ENCODE results near the gene GNPNAT1. TPM values are rescaled to one million over a fixed set of nuclear protein-coding genes. Genes with fewer than 3 reads are reported as not detected.
"Not testable (repeated sequence)": the region's sequence is repeated elsewhere in the genome, so short reads cannot be mapped to it uniquely, and the experiment has no call there.

GNPNAT1 gene
- total RNA-seq, 1 experiment from 2014 or later: 59.4 TPM

DNA sequence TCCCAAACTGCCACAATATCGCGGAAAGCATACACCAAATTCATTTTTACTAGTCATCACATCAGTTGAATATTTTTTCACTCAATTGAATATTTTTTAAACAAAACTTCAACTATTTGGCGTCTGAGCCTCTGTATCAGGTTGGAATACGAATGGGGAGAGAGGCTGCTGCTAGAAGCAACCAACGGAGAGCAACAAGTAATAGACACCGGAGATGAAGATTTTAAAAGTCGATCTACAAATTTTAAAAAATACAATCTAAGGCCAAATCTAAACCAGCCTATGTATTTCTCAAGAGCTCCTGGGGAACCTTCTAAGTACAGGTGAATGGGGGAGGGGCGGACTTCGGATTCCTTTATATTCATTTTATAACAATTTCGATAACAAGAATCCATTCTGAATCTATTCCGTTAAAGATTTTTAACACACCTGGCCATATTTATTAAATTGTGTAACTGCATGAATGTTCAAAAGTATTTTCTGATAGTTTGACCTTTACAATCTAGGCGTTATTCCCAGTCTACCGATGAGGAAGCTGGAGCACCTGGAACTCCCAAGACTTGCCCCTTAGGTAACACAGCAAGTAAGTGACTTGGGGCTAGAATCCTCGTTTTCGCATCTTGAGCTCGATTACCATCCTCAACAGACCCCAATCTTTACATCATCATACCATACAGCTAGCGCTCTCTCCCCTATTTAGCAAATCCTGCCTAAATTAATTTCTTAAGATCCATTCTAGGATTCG, 1.2 kb downstream of the GNPNAT1 start:
- peak; percentile 13 for DNase-seq (ENCODE audit: low read depth)

DNA sequence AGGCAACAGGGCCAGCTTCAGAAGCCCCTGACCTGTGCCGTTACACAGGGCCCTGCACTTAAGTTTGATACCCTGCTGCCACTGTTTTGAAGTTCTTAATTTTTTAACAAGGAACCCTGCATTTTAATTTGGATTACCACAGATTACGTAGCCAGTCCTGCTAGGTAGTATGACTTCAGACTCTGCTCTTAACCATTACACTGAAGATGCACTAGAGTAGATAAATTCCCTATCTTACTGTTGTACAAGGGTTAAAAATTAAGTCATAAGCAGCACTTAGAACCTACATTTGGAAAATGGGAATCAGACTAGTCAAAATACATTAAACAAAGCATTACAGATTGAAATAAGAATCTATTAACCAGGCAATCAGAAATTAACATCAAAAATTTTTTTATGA, 2.3 kb downstream of the GNPNAT1 start:
- DNase-seq (ENCODE audit: low read depth): no peak

- no peak for DNase-seq (ENCODE audit: low read depth)
Measured at GRCh38 chr14:52786887-52787286, 4.5 kb downstream of the GNPNAT1 start.

- DNase-seq (ENCODE audit: low read depth): no peak
Measured at GRCh38 chr14:52783206-52783605, 8.2 kb downstream of the GNPNAT1 start.

- no peak for DNase-seq (ENCODE audit: low read depth)
Measured at GRCh38 chr14:52781629-52782028, 9.8 kb downstream of the GNPNAT1 start.

DNA sequence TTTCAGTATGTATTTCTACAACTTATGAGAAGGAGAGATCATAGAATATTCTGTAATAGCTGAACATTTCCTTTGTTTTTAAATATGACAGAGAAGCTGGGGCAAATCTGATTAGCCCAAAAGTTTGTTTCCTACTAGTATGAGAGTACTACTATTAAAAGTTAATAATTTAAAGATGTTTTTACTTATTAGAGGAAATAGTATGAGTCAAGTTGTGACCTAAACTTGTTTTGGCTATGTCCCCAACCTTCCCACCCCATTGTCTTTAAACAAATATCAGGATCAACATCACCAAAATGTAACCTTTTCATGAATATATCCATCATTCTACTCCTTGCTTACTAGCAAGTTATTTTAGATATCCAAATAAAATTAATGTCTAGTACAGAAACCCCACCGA, 10.5 kb downstream of the GNPNAT1 start:
- no peak for DNase-seq (ENCODE audit: low read depth)

- no peak for DNase-seq (ENCODE audit: low read depth)
Measured at GRCh38 chr14:52778702-52779101, 12.7 kb downstream of the GNPNAT1 start.

DNA sequence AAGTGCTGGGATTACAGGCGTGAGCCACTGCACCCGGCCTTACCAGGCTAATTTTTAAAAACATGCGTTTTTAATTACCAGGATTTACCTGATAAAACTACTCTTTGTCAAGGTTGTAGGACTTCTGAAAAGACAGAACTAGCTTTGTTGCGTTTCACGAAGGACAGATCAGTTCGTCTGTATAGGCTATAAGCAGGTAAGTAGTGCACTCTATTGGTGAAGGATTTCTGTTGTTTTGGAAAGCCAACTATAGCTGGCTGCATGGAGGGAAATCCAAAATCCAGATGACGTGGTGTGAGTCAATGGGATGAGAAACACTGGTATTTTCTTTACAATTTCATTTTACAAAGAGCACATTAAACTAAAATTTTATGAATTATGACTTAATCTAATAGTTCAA, 14.6 kb downstream of the GNPNAT1 start:
- DNase-seq (ENCODE audit: low read depth): no peak

GRCh38 chr14:52769887-52770286, 21.5 kb downstream of the GNPNAT1 start:
- DNase-seq (ENCODE audit: low read depth): no peak

DNA sequence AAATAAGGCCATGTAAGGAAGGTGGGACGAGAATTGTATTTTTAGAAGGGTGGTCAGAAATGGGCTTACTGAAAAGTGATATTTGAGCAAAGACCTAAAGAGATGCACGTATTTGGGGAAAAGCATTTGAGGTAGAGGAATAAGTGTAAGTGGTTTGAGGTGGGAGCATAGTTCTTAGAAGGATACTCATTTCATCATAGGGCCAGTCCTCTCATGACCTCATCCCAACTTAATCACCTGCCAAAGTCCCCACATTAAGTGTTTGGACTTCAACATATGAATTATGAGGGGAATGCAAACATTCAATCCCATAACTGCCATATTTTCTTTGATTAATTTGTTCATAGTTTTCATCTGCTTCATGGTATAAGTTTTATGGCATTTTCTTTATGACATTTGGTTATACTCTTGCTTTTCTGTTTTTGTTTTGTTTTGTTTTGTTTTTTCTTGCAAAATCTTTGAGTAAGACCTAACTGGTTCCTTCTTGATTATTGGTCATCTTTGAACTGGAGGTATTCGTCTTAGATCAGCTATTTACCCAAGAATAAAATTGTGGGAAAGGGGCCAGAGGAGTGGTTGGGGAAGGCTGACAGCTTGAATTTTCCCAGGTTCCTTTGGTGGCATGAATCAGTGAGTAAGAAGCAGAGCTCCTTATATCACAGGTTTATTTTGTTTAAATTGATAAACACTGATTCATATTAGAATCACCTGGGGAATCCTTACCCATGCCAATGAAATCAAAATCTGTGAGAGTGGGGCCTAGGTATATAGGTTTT, 24.2 kb downstream of the GNPNAT1 start:
- no peak for DNase-seq (ENCODE audit: low read depth)

DNA sequence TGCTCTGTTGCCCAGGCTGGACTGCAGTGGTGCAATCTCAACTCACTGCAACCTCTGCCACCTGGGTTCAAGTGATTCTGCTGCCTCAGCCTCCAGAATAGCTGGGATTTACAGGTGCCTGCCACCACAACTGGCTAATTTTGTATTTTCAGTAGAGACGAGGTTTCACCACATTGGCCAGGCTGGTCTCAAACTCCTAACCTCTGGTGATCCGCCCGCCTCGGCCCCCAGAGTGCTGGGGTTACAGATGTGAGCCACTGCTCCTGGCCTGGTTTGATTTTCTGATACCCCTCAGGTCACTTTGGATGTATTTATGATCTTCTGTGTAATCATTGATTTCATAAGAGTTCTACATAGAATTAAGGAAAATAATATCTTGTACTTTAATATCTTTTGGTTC, 28.5 kb downstream of the GNPNAT1 start:
- not testable (repeated sequence) for DNase-seq (ENCODE audit: low read depth)

DNA sequence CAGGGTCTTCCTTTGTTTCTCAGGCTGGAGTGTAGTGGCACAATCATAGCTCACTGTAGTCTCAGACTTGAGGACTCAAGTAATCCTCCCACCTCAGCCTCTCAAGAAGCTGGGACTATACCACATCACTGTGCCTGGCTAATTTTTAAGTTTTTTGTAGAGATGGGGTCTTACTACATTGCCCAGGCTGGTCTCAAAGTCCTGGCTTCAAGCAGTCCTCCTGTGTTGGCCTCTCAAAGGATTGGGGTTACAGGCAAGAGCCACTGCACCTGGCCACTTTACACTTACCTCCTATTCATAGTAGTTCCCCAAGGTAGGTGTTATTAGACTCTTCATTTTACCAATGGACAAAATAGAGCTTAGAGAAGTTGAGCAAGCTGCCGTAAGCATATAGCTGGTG, 32.3 kb downstream of the GNPNAT1 start:
- DNase-seq (ENCODE audit: low read depth): no peak

DNA sequence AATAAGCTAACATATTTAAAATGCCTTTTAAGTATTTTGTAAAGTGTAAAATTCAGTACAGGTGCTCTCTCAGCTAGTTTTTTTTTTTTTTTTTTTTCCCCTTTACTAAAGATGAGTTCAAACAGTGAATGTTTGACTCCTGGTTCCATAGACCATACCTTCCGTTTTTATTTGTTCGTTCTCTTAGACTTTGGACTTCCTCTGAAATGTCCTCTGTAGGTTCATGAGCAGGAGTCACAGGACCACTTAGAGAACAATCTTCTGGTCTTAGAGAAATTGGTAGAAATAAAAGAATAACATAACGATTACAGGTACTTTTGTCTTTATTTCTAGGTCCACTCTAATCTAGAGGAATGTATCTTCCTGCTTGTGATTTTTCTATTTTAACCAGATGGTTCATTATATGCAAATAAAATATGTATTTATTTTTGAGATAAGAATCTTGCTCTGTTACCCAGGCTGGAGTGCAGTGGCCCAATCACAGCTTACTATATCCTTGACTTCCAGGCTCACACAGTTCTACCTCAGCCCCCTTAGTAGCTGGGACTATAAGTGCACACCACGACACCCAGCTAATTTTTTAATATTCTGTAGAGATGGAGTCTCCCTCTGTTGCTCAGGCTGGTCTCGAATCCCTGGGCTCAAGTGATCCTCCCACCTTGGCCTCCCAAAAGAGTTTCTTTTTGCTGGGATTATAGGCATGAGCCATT, 35.6 kb downstream of the GNPNAT1 start:
- no peak for DNase-seq (ENCODE audit: low read depth)

DNA sequence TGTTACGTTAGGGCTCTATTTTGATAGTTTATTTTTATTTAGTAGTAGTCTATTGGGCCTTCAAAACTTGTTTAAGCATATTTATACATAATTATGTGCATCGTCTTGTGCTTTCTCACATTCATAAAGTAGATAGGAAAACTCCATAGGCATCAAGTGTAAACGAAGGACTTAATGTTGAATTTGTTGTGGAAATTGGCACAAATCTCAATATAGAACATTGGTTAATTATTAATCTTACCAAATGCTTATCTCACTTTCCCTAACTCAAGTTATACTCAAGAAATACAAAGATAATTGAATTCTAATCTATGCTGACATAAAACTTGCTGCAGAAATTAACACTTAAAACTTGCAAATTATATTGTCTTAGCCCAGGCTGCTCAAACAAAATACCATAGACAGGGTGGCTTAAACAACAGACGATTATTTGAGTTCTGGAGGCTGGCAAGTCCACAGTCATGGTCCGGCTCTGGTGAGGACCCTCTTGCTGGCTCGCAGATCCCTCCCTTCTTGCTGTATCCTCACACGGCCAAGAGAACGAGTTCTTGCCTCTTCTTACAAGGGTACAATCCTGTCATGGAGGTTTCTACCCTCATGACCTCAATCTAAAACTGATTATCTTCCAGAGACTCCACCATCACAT, 42.6 kb downstream of the GNPNAT1 start:
- DNase-seq (ENCODE audit: low read depth): no peak

GRCh38 chr14:52741865-52742264, 49.5 kb downstream of the GNPNAT1 start:
- no peak for DNase-seq (ENCODE audit: low read depth)

- no peak for DNase-seq (ENCODE audit: low read depth)
Measured at GRCh38 chr14:52740751-52741150, 50.7 kb downstream of the GNPNAT1 start.

DNA sequence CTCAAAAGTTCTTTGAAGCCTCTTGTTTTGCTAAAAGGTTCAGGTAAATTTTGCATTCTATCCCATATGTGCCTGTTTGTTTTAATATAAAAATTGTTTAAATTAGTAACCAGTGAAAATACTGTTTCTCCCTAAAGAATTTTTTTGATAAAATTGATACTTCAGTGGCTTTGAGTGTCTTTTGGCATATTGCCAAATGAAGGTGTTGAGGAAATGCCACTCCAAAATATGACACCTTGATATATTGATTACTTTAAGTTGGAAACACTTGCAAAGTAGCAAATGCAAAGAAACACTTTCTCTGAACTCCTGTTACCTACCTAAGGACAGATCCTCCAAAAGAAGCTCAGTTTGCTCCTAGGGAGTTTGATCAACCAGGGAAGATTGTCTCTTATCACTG, 53.0 kb downstream of the GNPNAT1 start:
- no peak for DNase-seq (ENCODE audit: low read depth)

DNA sequence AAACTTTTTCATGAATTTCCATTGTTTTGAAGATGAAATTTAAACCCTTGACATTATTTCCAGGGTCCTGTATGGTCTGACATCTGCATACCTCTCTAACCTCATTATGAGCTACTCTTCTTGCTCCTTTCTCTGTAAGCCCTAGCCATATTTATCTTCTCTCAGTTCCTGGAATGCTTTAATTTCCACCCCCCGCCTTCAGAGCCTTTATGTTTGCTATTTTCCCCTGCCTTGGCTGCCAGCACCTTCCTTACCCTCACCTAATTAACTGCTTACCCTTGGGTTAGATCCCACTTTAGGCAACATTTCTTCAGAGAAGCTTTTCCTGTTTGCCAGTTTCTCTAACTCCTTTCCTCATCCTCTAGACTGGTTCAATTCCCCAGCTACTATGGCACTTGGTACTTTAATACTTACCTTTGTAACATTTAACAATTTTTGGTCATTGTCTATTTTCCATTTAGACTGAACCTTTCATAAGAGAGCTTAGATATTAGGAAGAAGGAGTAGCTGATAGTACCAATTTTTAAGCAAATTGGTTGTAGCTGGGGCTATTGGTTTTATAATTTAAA, 55.4 kb downstream of the GNPNAT1 start:
- DNase-seq (ENCODE audit: low read depth): no peak

DNA sequence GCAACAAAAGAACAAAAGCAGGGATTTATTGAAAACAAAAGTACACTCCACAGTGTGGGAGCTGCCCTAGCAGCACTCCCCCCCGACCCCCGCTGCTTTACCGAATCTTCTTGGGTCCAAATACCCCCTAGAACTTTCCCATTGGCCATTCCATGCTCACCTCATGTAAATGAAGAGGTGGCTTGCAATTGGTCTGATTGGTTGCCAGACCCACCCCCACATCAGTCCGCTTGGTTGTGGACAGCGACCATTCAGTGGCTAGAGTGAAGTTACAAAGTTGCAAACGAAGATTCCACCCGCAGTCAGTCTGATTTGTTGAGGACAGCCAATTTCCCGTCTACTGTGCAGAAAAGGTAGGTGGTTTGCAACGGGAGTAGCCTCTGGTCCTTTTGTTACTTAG, 57.6 kb downstream of the GNPNAT1 start:
- DNase-seq (ENCODE audit: low read depth): no peak

GRCh38 chr14:52730709-52731111, 60.7 kb downstream of the GNPNAT1 start:
- no peak for DNase-seq (ENCODE audit: low read depth)

DNA sequence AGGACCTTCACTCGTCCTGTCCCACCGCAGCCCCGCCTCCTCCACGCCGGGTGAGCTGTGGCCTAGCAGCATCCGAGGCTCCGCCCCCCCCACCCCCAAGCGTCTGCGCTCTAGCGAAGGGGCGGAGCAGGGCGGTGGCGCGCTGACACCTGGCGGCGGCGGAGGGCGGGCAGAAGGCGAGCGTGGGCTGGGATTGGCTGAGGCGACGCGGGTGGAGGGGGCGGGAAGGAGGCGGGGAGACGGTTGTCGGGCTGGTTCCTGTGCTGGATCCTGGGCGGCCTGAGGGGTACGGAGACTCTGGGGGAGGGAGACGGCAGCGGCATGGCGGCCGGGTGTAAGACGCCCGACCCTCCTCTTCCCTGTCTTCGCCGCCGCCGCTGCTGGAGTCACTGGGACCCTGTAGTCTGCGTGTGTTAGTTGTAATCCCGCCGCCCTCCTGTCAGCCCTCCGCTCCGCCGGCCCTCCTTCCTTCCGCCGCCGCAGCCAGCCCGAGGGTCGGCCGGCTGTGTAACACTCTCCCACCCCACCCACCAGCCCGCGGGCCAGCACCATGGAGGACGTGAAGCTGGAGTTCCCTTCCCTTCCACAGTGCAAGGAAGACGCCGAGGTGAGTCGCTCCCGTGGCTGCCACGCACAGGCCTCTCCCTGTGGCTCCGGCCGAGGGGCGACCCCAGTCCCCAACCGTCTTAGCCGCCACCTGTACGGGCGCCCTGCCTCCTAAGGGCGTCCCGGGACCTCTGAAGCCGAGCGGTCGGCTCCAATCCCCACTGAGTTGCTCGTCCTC, 61.3 kb downstream of the GNPNAT1 start, which contains the start of gene STYX:
Gene STYX, plus strand, starts transcription at position 242 of the 784 bp plus-strand sequence. Its CDS starts 309 bp downstream, at position 551.
- peak; percentile 100 for DNase-seq (ENCODE audit: low read depth)

Data from Daoy (cell line).